Left hindlimb (tissue), 1 donor: ENCODE data around the gene FHIT.
"Not testable (repeated sequence)": the region's sequence is repeated elsewhere in the genome, so short reads cannot be mapped to it uniquely, and the experiment has no call there.

Experiments
- DNase-seq: peaks from one replicate; pipeline ENCODE4 v3.0.0-alpha.2; 2018

The FHIT gene

DNA sequence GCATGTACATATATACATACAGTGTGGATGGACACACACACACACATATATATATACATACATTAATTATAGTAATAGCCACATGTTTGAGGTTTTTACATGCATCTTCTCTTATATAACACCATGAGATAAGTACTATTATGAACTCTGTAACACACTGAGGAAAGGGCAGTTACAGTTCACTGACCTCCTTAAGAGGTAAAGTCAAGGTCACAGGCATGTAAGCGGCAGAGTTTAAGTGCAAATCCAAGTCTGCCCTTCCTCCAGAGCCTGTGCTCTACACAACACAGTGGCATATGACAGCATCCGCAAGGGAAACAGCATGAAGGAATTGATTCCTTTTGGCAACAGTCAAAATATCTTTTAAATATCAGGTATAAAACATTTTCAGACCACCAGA lies 26.4 kb downstream of the FHIT start:
- no peak for DNase-seq

DNA sequence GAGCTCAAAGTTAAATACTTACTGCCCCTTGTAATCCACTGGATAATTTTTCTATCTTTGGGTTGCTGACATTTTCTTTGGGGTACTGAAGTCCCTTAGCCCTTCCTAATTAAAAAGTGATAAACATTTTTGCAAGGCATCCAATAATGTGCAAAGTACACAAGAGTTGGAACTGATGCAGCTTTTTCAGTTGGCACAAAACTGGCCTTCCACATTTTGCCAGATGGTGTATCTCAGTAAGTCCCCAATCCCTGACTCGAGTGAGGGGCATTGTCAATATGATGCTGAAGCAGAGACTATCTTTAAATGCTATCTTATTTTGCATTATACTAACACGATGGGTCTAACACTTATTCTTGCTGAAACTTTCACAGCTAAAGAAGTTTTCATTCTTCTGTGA lies 27.8 kb downstream of the FHIT start:
- no peak for DNase-seq

DNA sequence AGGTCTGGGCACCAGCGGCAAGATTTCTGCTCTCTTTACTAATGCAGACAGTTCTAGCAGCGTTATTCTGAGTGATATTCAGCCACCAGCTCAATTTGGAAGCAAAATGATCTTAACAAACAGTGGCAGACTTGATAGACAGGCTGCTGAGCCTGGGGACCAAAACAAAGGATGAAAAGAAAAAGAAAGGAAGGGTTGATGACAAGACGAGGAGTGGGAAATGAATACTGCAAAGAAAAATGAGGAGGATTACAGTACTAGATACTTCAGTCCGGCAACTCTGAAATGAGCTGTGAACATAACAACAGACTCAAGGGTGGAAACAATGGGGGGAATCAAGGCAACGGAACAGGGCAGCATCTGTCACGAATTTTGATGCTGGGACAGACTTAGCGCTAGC lies 28.8 kb downstream of the FHIT start:
- no peak for DNase-seq

- no peak for DNase-seq
Observed at GRCh38 chr3:61221759-61222362, 29.4 kb downstream of the FHIT start.

- DNase-seq = no peak
Observed at GRCh38 chr3:61218504-61218903, 32.7 kb downstream of the FHIT start.

- not testable (repeated sequence) for DNase-seq
Observed at GRCh38 chr3:61216171-61216570, 35.1 kb downstream of the FHIT start.

- no peak for DNase-seq
Observed at GRCh38 chr3:61202086-61202485, 49.2 kb downstream of the FHIT start.

DNA sequence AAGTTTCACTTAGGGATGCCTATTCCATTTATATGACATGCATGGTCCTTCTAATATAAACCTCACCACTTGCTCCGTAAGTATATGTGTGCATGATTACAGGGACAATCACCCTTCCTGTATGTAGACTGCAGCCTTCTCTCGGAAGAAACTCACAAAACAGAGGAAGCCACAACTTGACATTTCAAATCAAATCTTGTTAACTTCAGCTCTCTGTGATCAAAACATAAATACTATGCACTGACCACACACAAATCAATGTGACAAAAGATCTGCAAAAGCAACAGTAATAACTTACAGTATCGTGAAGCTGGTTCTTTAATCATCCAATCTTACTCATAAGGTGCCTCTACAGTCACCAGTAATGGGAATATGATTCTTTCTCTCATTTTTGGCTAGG lies 50.2 kb downstream of the FHIT start:
- DNase-seq = no peak

GRCh38 chr3:61200270-61200669 lies 51.0 kb downstream of the FHIT start:
- DNase-seq = no peak

- no peak for DNase-seq
Observed at GRCh38 chr3:61199843-61200242, 51.4 kb downstream of the FHIT start.

DNA sequence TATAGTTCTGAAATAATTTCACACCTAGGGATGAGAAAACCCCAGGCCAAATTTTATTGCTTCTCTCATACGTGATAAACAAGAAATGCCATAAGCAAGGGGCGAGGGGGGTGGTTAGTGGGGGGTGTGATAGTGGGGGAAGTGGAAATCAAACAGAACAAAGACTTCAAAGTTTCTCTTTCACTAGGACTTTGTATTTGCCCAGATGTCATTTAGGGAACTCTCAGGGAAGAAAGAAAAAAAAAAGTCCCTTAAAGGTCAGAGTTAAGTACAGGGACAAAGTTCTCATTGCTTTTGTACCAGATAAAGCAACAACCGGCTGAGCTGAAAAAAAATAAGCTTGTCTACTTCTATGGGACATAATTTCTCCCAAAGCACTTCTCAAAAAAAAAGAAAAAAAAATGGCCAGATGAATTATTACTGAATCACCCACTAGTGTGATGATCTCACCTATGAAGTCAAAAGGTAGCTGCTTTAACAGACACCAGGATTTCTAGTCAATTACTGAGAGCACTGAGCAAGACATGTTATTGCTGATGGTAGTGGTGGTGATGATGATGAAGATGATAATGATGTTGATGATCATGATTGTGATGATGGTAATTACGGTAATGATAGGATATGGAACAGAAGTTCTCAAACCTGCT lies 56.2 kb downstream of the FHIT start:
- DNase-seq = no peak

DNA sequence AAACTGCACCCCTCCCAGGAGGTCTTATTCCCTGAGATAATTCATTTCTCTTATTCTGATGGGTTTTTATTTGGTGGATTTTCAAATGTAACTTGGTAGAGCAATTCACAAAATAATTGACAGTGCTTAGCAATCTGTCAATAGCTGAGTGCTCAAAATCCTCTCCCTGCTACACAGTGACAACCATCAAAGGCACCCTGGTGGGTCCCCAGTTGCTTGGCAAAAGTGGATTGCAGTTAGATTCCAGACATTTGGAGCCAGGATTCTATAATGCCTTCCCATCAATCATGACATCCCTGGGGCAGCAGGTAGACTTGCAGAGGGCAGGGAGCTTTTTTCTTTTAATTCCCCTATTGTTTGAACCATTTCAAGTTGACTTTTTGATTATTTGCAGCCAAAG lies 59.0 kb downstream of the FHIT start:
- DNase-seq = no peak

- not testable (repeated sequence) for DNase-seq
Observed at GRCh38 chr3:61190205-61190604, 61.0 kb downstream of the FHIT start.

DNA sequence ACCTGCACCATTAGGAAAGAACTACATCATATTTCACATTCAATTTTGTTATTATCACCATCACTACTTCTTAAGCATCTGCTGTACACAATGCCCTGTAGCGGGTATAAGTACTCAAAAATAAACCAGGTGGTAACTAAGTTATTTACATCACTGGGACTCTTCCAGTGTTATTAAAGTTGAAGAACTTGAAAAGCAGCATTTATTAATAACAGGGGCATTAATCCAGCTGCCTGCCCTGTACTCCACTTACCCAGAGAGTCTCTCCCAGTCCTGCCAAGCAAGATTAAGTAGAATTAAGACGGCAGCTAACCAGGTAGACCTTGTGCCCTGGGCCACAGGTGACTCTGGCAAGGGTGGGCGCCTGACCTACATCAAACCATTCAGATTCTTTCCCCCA lies 65.2 kb downstream of the FHIT start:
- DNase-seq = no peak

- no peak for DNase-seq
Observed at GRCh38 chr3:61184956-61185355, 66.3 kb downstream of the FHIT start.

DNA sequence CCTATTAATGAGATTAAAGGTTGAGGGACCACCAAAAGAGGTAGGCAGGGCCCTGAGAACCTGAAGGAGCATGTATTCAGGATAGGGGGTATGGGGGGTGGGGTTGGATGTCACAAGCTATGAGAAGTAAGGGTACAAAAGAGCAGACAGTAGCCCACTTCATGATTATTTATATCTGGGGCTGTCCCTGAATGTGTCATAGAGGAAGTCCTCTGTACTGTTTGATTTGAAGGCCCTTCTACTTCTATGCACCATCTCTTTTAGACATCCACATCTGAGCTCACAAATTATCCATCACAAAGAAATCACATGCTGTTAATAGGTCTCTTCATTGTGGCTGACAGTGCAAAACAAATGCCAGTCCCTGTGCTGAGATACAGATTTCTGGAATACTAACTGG lies 68.6 kb downstream of the FHIT start:
- DNase-seq = no peak

GRCh38 chr3:61181874-61182273 lies 69.4 kb downstream of the FHIT start:
- no peak for DNase-seq

- DNase-seq = no peak
Observed at GRCh38 chr3:61180206-61180605, 71.0 kb downstream of the FHIT start.

GRCh38 chr3:61178167-61178566 lies 73.1 kb downstream of the FHIT start:
- DNase-seq = no peak

DNA sequence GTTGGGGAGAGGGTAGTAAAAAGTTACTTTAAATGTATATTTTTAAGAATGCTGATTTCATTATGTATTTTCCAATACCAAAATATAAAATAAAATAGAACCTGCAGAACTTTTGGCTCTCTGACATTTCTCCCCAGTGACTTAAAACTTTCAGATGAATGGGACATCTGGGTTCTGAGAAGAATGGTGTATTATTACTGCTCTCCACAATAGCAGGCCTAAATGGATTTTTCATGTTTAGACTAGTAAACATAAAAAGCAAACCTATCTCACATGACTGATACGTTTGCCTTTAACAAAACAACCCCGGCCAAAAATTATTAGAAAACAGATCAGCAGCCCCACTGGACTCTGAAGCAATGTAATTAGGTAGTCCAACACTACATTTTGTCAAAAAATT lies 73.8 kb downstream of the FHIT start:
- DNase-seq = no peak

DNA sequence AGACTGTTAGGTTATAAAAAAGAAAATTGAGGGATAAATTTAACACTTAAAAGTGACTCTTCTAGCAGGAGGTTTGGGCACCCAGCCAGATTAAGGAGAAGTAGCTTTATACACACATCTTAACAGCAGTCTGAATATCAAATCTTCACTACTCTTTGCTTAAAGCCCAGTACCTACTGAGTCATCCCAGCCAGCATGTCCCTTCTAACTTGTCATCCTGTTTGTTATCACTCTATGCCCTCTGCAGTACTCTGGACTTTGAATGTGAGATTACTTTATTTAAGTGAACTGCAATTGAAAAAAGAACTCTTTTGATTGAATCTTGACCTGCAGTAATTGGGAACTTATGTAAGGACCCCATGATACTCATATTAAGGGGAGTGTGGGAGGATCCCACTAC lies 77.6 kb downstream of the FHIT start:
- DNase-seq = no peak

- DNase-seq = no peak
Observed at GRCh38 chr3:61172684-61173083, 78.6 kb downstream of the FHIT start.

DNA sequence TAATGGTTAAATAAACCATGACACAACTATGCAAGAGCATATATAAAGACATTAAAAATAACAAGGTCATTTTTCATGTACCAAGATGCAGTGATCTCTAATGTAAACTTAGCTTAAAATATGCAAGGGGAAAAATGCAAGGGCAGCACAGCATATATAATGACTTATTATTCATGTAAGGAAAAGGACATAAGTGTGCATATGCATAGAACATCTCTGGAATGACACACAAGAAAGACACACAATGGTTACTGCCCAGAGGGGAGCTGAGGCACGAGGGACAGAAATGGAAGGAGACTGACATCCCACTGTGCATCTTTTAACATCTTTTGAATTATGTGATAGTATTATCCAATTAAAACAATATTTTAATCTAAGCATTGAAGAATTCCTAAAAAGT lies 79.0 kb downstream of the FHIT start:
- no peak for DNase-seq

DNA sequence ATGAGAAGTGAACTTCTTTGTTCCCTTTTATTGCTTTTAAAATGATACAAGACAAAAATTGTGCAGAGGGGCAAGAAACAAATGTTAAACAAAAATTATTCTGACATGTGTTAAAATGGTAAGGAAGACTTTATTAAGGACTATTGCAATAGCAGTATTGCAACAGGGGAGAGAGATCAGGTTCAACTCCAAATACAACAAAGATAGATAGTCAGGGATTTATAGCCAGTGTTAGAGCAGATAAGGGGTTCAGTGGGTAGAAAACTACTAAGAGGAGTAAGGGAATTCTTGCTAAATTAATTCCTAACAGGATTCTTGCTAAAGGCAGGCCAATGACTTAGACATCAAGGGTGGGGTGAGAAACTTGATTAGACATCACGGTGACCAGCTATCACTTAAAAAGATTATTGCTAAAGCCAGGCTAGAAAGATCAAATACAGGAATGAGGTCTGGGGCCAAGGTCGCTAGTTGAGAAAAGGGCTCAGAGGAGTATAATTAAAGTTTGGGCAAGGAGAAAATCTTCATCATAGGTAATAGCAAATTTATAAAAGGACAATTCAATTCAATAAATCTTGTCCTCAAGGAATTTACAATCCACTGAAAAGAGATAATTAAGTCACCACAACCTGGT lies 81.5 kb downstream of the FHIT start:
- no peak for DNase-seq

GRCh38 chr3:61168286-61168685 lies 83.0 kb downstream of the FHIT start:
- no peak for DNase-seq
